GM20431 (cell line): ENCODE results near the gene KCNN3.

Experiments used
- in situ Hi-C: fragments of 300-500 bp; cut with MseI, MboI; formaldehyde crosslinking; loops from one replicate; pipeline ENCODE4 v1.15.0; 2020; ENCODE audit warnings: low sequenced_read_pairs; ENCODE audit not compliant: unreplicated experiment

Gene KCNN3

GRCh38 chr1:154716614-154717527, 153.2 kb downstream of the KCNN3 start:
- in situ Hi-C loops: no loop called here

- in situ Hi-C loops: no loop called here
These were observed 154.1 kb downstream of the KCNN3 start for GRCh38 chr1:154716011-154716410.

GRCh38 chr1:154715385-154715784, 154.7 kb downstream of the KCNN3 start:
- in situ Hi-C loops: no loop called here

- in situ Hi-C loops: no loop called here
These were observed 155.4 kb downstream of the KCNN3 start for GRCh38 chr1:154714638-154715037.

- in situ Hi-C loops: no loop called here
These were observed 155.9 kb downstream of the KCNN3 start for GRCh38 chr1:154714052-154714623.

GRCh38 chr1:154713005-154713404, 157.1 kb downstream of the KCNN3 start:
- in situ Hi-C loops: no loop called here

- in situ Hi-C loops: no loop called here
These were observed 157.8 kb downstream of the KCNN3 start for GRCh38 chr1:154712166-154712810.

- in situ Hi-C loops: no loop called here
These were observed 158.7 kb downstream of the KCNN3 start for GRCh38 chr1:154711416-154711815.

GRCh38 chr1:154710106-154710505, 160.0 kb downstream of the KCNN3 start:
- in situ Hi-C loops: no loop called here

- in situ Hi-C loops: no loop called here
These were observed 162.1 kb downstream of the KCNN3 start for GRCh38 chr1:154707901-154708463.

GRCh38 chr1:154706851-154707250, 163.2 kb downstream of the KCNN3 start:
- in situ Hi-C loops: no loop called here

- in situ Hi-C loops: no loop called here
These were observed 164.5 kb downstream of the KCNN3 start for GRCh38 chr1:154705544-154705943.

GRCh38 chr1:154703170-154703569, 166.9 kb downstream of the KCNN3 start:
- in situ Hi-C loops: no loop called here

- in situ Hi-C loops: no loop called here
These were observed 171.6 kb downstream of the KCNN3 start for GRCh38 chr1:154698320-154699096.

GRCh38 chr1:154697710-154698109, 172.4 kb downstream of the KCNN3 start:
- in situ Hi-C loops: no loop called here

GRCh38 chr1:154696456-154696855, 173.6 kb downstream of the KCNN3 start:
- in situ Hi-C loops: no loop called here

GRCh38 chr1:154695985-154696384, 174.1 kb downstream of the KCNN3 start:
- in situ Hi-C loops: no loop called here

- in situ Hi-C loops: no loop called here
These were observed 175.1 kb downstream of the KCNN3 start for GRCh38 chr1:154694995-154695394.

- in situ Hi-C loops: no loop called here
These were observed 181.0 kb downstream of the KCNN3 start for GRCh38 chr1:154689083-154689482.

- in situ Hi-C loops: no loop called here
These were observed 183.6 kb downstream of the KCNN3 start for GRCh38 chr1:154686507-154686906.
